ENCODE data around the gene GJC2. TPM values are rescaled to one million over a fixed set of nuclear protein-coding genes. Genes with fewer than 3 reads are reported as not detected.

Gene GJC2
- total and polyA plus RNA-seq, 11 donors = 0.40 to 3.8 (median 0.78) TPM

GRCh38 chr1:228112617-228113016 lies 37.1 kb upstream of the GJC2 start:
- no peak for DNase-seq
- no peak for ATAC-seq
- TF ChIP-seq, protein P1, sequence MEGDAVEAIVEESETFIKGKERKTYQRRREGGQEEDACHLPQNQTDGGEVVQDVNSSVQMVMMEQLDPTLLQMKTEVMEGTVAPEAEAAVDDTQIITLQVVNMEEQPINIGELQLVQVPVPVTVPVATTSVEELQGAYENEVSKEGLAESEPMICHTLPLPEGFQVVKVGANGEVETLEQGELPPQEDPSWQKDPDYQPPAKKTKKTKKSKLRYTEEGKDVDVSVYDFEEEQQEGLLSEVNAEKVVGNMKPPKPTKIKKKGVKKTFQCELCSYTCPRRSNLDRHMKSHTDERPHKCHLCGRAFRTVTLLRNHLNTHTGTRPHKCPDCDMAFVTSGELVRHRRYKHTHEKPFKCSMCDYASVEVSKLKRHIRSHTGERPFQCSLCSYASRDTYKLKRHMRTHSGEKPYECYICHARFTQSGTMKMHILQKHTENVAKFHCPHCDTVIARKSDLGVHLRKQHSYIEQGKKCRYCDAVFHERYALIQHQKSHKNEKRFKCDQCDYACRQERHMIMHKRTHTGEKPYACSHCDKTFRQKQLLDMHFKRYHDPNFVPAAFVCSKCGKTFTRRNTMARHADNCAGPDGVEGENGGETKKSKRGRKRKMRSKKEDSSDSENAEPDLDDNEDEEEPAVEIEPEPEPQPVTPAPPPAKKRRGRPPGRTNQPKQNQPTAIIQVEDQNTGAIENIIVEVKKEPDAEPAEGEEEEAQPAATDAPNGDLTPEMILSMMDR (IDR thresholded peaks at IDR 0.05) = no peak
- TF ChIP-seq POLR2A (IDR thresholded peaks at IDR 0.05) = no peak

GRCh38 chr1:228114827-228115226 lies 34.9 kb upstream of the GJC2 start:
- Histone ChIP-seq H3K27ac (no peak overlapping the region), H3K36me3 (no peaks in the 10 kb centered on the region), H3K9me3 (peaks cover 0 to 3% (median 0%) of the 10 kb centered on the region in 12 donors), H3K27me3 (no peaks in the 10 kb centered on the region), H3K4me1 (peaks cover 0 to 8% (median 6%) of the 10 kb centered on the region in 12 donors), H3K4me3 (no peak overlapping the region)
- intact Hi-C loops (cut with DNase I) = no loop called here
- 73 to 80% (median 78%) methylated on average over 3 of the region's 3 CpGs for WGBS, 4 donors
- TF ChIP-seq POLR2A (IDR thresholded peaks at IDR 0.05) = no peak
- TF ChIP-seq, protein P1 (IDR thresholded peaks at IDR 0.05) = no peak
- DNase-seq (no peak), ATAC-seq (no peak)

More at GRCh38 chr1:228112617-228113016, 37.1 kb upstream of the GJC2 start:
- Histone ChIP-seq H3K4me1 (peaks cover 5 to 23% (median 16%) of the 10 kb centered on the region in 12 donors), H3K36me3 (peaks cover 0 to 5% (median 2%) of the 10 kb centered on the region in 9 donors), H3K9me3 (no peaks in the 10 kb centered on the region), H3K27me3 (no peaks in the 10 kb centered on the region), H3K27ac (no peak overlapping the region), H3K4me3 (no peak overlapping the region)
- intact Hi-C loops (cut with DNase I) = no loop called here
- 82 to 93% (median 83%) methylated on average over 1 of the region's 1 CpG for WGBS, 4 donors

GRCh38 chr1:228117335-228117734 lies 32.4 kb upstream of the GJC2 start:
- peaks cover 0 to 3% (median 0%) of the 10 kb centered on the region in 12 donors for H3K9me3 ChIP-seq
- WGBS, 4 donors = 96 to 99% (median 97%) methylated on average over 4 of the region's 4 CpGs
- TF ChIP-seq POLR2A (IDR thresholded peaks at IDR 0.05) = no peak
- TF ChIP-seq, protein P1 (IDR thresholded peaks at IDR 0.05) = no peak
- no peaks in the 10 kb centered on the region for H3K4me1 ChIP-seq
- no peaks in the 10 kb centered on the region for H3K36me3 ChIP-seq
- H3K27me3 ChIP-seq = no peaks in the 10 kb centered on the region
- no peak for DNase-seq
- no peak overlapping the region for H3K27ac ChIP-seq
- no peak for ATAC-seq
- intact Hi-C loops (cut with DNase I) = no loop called here
- no peak overlapping the region for H3K4me3 ChIP-seq

- DNase-seq (no peak), ATAC-seq (no peak)
- H3K27me3 ChIP-seq = no peaks in the 10 kb centered on the region
- H3K4me3 ChIP-seq = no peak overlapping the region
- peaks cover 0 to 3% (median 0%) of the 10 kb centered on the region in 12 donors for H3K9me3 ChIP-seq
- H3K27ac ChIP-seq = no peak overlapping the region
- TF ChIP-seq, protein P1 (IDR thresholded peaks at IDR 0.05) = no peak
- no peak for TF ChIP-seq POLR2A (IDR thresholded peaks at IDR 0.05)
- intact Hi-C loops (cut with DNase I) = no loop called here
- 71 to 83% (median 77%) methylated on average over 2 of the region's 2 CpGs for WGBS, 4 donors
- H3K36me3 ChIP-seq = no peaks in the 10 kb centered on the region
- no peaks in the 10 kb centered on the region for H3K4me1 ChIP-seq
Observed at GRCh38 chr1:228118040-228118439, 31.7 kb upstream of the GJC2 start.
